A673 (cell line): ENCODE results near the gene MAGEF1.

ENCODE experiments used
- CTCF ChIP-seq: fragments of 300-800, 200-600 bp; sonication (generic); conservative IDR thresholded peaks from 2 replicates; pipeline ENCODE4 v1.5.1; 2017; ENCODE audit warnings: low read depth, mild to moderate bottlenecking, antibody characterized with exemption, low read length, moderate library complexity, mixed read lengths
- EZH2 ChIP-seq: fragments of 200-600 bp; sonication (generic); IDR thresholded peaks from 2 replicates; pipeline ENCODE4 v1.6.1; 2017; ENCODE audit warnings: borderline replicate concordance, low read depth, mild to moderate bottlenecking, mixed read lengths, antibody characterized with exemption, low read length; ENCODE audit not compliant: poor library complexity, severe bottlenecking

- TF ChIP-seq CTCF (no peak), EZH2 (no peak)
Measured at GRCh38 chr3:184737063-184737462, 25.2 kb upstream of the MAGEF1 start.
